GM12892 (cell line): ENCODE data around the gene HGF. TPM values are rescaled to one million over a fixed set of nuclear protein-coding genes. Genes with fewer than 3 reads are reported as not detected.
"Not testable (repeated sequence)": the region's sequence is repeated elsewhere in the genome, so short reads cannot be mapped to it uniquely, and the experiment has no call there.

Source experiments
- DNase-seq: peaks from one replicate; pipeline ENCODE4 v3.0.0; 2011; ENCODE audit not compliant: insufficient read length
- FAIRE-seq: peaks from 2 replicates; lab custom pipeline; 2011; peaks lifted over from hg19 to GRCh38; lab: Jason Lieb, UNC
- POLR2A ChIP-seq: IDR thresholded peaks from 2 replicates; pipeline ENCODE4 v1.6.1; 2011; ENCODE audit warnings: low read depth, low read length, control low read depth
- POLR2AphosphoS5 ChIP-seq: IDR thresholded peaks from 2 replicates; pipeline ENCODE4 v1.6.1; 2011; ENCODE audit warnings: low read depth, low read length, control low read depth
- TAF1 ChIP-seq: IDR thresholded peaks from 2 replicates; pipeline ENCODE4 v1.6.1; 2011; ENCODE audit warnings: low read depth, mild to moderate bottlenecking, control low read depth, low read length, borderline replicate concordance
- polyA plus RNA-seq: library from polyadenylated mRNA; unstranded; fragments of >200 nt; gene quantifications from one replicate; pipeline ENCODE4 v1.2.1, GENCODE V29; 2012; ENCODE audit warnings: missing spikeins, inconsistent platforms; ENCODE audit not compliant: missing spikeins

Gene HGF
- polyA plus RNA-seq, result 0.04 TPM

DNA sequence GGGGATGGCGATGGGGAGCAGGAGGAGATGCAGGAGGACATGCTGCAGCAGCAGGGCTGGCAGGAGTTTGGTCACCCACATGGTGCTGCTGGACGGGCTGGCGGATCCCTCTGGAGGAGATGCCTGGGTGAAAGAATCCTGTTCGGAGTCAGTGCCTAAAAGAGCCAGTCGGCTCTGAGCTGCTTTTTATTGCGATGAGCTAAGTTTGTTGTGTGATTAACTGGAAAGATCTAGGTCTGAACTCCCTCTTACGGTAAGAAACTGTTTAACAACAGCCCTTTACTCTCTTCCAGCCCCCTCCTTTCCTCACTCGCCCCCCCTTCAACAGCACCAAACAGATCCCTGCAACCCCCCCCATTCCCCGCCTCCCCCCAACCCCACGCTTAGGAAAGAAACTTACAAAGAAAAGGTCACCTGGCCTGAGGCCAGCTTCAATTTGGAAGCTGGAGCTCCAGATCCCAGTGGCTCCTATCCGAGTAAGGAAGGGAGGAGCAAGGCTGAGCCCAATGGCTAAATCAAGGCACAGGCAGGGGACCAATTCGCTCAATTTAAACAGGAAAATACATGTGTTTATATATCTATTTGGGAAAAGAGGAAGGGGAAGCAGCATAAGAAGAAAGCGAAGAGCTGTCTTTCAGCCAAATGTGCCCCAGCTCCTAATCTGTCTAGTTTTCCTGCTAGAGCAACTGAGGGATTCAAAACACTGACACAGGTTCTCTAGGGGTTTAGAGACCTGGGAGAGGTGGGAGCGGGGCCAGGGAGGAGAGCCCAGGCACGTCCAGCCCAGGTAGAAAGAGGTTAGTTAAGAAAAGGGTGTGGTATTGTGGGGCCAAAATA, at the start of gene HGF:
HGF (minus strand) TSS at position 157 of the 837 bp plus-strand sequence; CDS start at position 81, 76 bp downstream.
- FAIRE-seq (no peak), DNase-seq (no peak)
- no peak for TF ChIP-seq POLR2A
- no peak for TF ChIP-seq POLR2AphosphoS5
- no peak for TF ChIP-seq TAF1

DNA sequence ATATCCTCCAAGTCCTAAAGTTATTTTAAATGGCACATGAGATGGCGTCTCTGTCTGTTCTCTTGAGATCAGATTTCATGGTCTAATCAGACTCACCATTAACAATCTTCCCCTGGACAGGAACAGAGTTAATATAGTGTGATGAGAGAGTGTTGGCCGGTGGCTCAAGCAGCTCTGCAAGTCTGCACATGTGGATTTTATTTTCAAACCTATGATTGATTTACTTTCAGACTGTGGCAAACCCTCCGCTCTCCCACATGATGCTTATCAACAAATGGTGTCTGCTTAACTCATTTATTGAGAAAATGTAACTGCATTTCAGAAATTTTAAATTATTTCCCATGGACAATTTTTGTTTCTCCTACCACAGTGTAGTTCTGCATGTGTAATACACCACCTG, 46.5 kb upstream of the HGF start:
- FAIRE-seq (no peak), DNase-seq (no peak)
- TF ChIP-seq POLR2AphosphoS5, result no peak
- no peak for TF ChIP-seq POLR2A
- TF ChIP-seq TAF1, result no peak

DNA sequence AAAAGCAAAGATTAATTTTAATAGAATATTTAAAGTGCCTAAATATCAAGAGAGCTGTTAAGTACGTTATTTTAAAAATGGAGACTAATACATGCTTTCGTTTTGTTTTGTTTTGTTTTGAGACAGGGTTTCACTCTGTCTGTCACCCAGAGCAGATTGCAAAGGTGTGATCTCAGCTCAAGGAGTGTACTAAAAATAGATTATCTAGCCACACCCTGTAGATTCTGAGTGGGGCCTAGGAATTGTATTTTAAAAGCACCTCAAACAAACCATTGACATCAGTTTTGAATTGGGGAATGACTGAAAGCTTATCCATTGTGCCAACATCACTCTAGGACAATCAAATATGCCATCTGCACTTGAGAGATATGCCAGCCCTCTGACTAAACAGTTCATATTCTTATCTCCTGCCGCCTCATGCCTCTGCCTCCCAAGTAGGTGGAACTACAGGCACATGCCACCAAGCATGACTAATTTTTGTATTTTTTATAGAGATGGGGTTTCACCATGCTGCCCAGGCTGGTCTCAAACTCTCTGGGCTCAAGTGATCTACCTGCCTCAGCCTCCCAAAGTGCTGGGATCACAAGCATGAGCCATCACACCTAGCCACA, 43.1 kb upstream of the HGF start:
- not testable (repeated sequence) for FAIRE-seq, DNase-seq

DNA sequence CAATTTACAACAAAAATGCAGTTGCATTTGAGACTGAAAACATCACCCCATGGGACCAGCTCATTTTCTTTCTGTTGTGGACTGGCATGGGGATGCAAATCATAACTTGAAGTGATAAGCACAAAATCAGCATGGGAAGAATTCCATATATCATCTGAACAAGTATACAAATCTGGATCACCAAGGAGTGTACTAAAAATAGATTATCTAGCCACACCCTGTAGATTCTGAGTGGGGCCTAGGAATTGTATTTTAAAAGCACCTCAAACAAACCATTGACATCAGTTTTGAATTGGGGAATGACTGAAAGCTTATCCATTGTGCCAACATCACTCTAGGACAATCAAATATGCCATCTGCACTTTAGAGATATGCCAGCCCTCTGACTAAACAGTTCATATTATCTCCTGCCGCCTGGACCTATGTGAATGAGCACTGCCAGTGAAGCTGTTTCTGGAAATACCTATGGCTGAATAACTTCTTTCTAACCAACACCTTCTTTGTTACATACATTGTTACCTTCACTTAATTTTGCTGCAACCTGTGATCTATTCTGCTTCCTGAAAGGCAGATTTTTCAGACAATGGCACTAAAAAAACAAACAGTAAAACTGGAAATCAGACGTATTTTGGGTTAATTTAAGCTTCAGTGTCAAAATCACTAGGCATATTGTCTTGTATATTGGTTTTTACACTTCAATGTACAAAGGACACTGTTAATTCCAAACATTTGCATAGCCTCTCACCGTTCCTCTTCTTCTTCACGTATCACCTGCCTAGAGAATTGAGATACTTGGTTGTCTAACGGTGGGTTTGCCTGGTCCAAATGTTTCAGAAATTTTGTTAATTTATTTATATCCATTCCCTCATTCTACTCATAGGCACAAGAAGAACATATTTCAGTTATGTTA, 42.4 kb upstream of the HGF start:
- no peak for FAIRE-seq
- DNase-seq, result no peak
- no peak for TF ChIP-seq POLR2AphosphoS5
- no peak for TF ChIP-seq POLR2A
- TF ChIP-seq TAF1, result no peak

DNA sequence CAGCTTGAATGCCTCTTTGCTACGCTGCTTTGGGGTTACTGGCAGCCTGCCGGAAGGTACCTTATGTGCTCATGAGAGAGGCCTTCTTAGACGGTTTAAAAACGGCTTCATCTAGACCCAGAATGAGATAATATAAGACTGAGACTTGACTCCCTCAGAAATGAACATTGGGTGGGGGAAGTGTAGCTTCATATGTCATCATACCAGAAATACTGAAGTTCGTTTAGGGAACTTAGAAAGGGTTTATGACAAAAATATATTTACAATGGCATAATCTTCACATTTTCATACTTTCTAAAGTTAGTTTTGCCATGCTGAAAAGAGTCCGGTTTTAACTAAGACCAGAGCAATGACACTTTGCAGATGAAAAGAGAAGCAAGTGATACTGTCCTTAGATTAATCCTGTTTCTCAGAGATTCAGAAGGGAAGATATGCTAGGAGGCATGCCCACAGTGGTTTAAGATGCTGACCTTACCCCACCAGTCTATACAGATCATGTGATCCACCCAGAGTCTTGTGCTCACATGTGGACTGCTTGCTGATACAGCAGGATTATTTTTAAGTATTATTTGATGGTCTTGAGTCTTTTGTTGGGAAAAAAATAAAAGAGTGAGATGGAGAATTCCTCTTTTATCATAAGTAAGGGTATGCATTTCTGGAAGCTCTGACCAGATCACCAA, 40.8 kb upstream of the HGF start:
- no peak for DNase-seq
- FAIRE-seq, result no peak
- TF ChIP-seq POLR2A (no peak), TAF1 (no peak), POLR2AphosphoS5 (no peak)

DNA sequence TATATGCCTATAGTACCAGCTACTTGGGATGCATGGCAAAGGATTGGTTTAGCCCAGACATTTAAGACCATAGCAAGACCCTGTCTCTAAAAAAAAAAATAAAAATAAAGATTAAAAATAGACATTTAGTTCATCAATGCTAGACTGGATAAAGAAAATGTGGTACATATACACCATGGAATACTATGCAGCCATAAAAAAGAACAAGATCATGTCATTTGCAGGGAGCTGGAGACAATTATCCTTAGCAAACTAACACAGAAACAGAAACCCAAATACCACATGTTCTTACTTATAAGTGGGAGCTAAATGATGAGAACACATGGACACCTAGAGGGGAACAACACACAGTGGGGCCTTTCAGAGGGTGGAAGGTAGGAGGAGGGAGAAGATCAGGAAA, 38.5 kb upstream of the HGF start:
- FAIRE-seq, result not testable (repeated sequence)

DNA sequence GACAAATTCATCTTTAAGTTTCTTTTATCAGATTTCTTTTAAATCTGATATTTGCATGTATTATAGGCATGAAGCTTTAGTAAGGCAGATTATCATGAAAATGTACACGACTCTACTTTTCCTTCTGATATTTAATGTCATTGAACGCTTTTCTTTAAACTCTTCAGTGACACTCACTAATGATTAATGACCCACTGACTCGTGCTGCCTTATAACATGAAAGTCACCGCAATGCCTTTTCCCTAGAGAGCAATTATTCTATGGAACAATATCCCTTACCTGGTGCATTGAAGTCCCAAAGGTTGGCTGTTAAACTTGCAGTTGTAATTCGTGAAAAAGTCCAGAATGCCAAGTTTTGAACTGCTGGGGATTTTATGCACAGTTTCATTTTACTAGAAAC, 33.4 kb upstream of the HGF start:
- DNase-seq (no peak), FAIRE-seq (no peak)
- no peak for TF ChIP-seq TAF1
- TF ChIP-seq POLR2A, result no peak
- no peak for TF ChIP-seq POLR2AphosphoS5

More for the DNA sequence above, 38.5 kb upstream of the HGF start:
- DNase-seq, result not testable (repeated sequence)

DNA sequence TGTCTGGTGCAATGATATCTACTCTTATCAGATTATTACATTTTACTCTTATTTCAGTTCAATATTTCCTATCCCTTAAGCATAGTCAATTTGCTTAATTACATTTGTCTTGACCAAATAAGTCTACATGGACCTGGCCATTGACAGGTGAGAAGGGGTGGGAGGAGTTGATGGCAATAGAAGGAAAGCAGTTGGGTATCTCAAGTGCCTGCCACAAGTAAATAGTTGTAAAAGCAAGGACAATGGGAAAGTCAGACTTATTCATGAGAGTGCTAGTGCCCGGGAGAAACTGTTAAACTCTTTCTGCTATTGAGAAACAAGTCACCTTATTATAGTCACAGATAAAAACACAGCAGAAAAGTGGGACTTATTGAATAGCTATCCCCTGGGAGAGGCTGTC, 32.4 kb upstream of the HGF start:
- TF ChIP-seq TAF1 (no peak), POLR2AphosphoS5 (no peak)
- FAIRE-seq (peak; percentile 21), DNase-seq (no peak)

DNA sequence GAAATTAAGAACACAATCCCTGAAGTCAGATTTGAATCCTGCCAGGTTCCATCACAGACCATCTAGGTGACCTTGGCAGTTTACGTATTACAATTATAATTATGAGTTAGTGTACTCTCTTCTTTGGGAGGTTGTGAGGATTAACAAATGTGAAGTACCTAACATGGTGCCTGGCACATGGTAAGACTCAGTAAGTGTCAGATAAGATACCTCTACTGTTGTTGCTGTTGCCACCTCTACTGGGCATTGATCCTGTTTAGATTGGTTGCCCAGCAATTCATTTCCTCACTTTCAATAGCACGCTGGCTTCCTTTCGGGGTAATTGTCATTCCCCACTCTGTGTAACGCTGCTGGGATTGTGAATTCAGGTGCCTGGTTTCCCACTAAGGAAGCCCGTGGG, 31.7 kb upstream of the HGF start:
- TF ChIP-seq POLR2AphosphoS5, result no peak
- TF ChIP-seq TAF1, result no peak
- no peak for TF ChIP-seq POLR2A
- no peak for DNase-seq
- FAIRE-seq, result no peak

DNA sequence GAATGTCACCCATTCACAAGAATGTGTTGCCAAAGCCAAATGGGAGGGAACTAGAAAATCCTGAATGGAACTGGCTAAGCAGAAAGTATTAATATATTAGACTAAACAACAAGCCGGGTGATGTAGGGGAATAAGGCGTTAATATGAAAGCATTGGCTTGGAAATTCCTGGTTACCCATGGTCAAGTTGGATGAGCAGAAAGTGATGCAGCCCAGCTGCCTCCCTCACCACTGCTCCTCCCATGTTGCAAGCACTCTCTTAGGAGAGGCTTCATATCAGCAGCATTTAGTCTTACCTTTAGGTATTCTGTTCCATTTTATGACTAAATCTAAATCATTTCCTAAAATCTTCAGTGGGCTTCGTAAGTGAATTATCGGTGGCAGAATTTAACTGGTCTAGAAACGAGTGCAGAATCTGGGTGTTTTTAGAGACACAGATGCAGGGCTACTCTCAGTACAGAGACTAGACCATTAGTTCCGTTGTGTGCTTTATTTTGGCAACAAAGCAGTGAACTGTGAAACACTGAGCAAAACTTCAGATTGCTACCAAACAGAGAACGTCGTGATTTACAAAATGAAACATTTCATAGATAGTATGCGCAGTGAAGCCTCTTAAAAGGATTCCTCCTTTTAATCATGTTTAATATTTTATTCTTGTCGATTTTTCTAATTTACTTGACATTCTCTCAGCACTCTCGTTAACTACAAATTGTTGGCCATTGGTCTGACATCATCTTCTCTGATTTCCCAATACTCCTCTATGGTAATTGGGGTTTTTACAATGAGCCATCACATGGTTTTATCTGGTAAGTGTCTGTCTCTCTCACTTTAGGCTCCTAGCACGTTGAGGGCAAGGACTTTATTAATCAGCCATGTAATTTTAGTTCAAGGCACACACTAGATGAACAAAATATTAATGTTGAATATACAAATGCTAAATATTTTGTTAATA, 22.0 kb upstream of the HGF start:
- FAIRE-seq, result peak; percentile 33

More for the DNA sequence above, 22.0 kb upstream of the HGF start:
- no peak for TF ChIP-seq TAF1
- TF ChIP-seq POLR2AphosphoS5, result no peak
- no peak for TF ChIP-seq POLR2A
- no peak for DNase-seq
